ENCODE results near the gene FGGY.

DNA sequence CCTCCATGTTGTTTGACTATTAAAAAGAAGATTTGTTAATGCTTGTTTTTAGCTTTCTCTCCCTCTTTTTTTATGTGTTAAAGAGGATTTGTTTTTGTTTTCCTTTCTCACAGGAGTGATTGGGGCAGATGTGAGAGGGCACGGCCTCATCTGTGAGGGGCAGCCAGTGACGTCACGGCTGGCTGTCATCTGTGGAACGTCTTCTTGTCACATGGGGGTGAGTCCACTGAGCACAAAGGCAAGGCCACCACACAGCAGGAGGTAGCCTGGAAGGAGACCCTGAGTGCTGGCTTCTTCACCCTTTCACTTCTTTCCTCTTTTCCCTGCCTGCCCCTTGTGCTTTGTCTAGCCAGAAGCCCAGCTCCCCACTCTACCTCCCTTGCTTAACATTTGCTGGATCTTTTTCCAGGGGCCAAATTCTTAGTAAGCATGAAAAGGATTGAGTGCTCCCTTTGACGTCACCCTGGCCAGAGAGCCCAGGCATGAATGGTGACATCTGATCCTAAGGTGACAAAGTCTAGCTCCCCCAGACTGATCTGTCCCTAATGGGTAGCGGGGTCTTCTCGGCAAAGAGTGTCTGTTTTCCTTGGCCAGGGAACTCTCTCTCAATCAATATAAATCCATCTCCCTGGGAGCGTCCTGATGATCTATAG is 257.2 kb downstream of the FGGY start:
- TF ChIP-seq, protein P1, sequence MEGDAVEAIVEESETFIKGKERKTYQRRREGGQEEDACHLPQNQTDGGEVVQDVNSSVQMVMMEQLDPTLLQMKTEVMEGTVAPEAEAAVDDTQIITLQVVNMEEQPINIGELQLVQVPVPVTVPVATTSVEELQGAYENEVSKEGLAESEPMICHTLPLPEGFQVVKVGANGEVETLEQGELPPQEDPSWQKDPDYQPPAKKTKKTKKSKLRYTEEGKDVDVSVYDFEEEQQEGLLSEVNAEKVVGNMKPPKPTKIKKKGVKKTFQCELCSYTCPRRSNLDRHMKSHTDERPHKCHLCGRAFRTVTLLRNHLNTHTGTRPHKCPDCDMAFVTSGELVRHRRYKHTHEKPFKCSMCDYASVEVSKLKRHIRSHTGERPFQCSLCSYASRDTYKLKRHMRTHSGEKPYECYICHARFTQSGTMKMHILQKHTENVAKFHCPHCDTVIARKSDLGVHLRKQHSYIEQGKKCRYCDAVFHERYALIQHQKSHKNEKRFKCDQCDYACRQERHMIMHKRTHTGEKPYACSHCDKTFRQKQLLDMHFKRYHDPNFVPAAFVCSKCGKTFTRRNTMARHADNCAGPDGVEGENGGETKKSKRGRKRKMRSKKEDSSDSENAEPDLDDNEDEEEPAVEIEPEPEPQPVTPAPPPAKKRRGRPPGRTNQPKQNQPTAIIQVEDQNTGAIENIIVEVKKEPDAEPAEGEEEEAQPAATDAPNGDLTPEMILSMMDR (IDR thresholded peaks at IDR 0.05; ENCODE audit: insufficient read depth, low read length, poor library complexity, severe bottlenecking) = no peak
- TF ChIP-seq EZH2phosphoT487 (conservative IDR thresholded peaks at IDR 0.05; ENCODE audit: low read length) = no peak
